GM18498 (cell line): ENCODE measurements around the gene ARID3C.

Experiments used
- ATAC-seq: cut with Tn5 transposase; IDR thresholded peaks from one replicate; pipeline ENCODE4 v1.9.1; 2021; ENCODE audit warnings: mild to moderate bottlenecking, moderate library complexity; ENCODE audit not compliant: unreplicated experiment

Gene ARID3C

GRCh38 chr9:34628656-34629490, at the start of gene ARID3C:
Gene ARID3C, minus strand, starts transcription at chr9:34629066. Its CDS starts 1,052 bp downstream, at chr9:34628014.
- ATAC-seq = peak; percentile 55

- no peak for ATAC-seq
Observed at GRCh38 chr9:34675869-34676268, 47.0 kb upstream of the ARID3C start.

- no peak for ATAC-seq
Observed at GRCh38 chr9:34675048-34675714, 46.3 kb upstream of the ARID3C start.

- ATAC-seq = no peak
Observed at GRCh38 chr9:34674440-34674839, 45.6 kb upstream of the ARID3C start.

- ATAC-seq = no peak
Observed at GRCh38 chr9:34671307-34671706, 42.4 kb upstream of the ARID3C start.

GRCh38 chr9:34669809-34670562, 41.1 kb upstream of the ARID3C start:
- no peak for ATAC-seq

- ATAC-seq = peak; percentile 74
Observed at GRCh38 chr9:34665381-34666250, 36.8 kb upstream of the ARID3C start.

- peak; percentile 25 for ATAC-seq
Observed at GRCh38 chr9:34665067-34665380, 36.2 kb upstream of the ARID3C start.

GRCh38 chr9:34664281-34665066, 35.6 kb upstream of the ARID3C start:
- ATAC-seq = peak; percentile 59

GRCh38 chr9:34663303-34663605, 34.4 kb upstream of the ARID3C start:
- no peak for ATAC-seq

- no peak for ATAC-seq
Observed at GRCh38 chr9:34662526-34663302, 33.8 kb upstream of the ARID3C start, which contains the start of gene CCL27. Gene CCL27, minus strand, starts transcription at chr9:34662657. Its CDS starts 24 bp downstream, at chr9:34662633.

GRCh38 chr9:34659592-34660253, 30.9 kb upstream of the ARID3C start:
- ATAC-seq = no peak

- ATAC-seq = no peak
Observed at GRCh38 chr9:34658461-34658860, 29.6 kb upstream of the ARID3C start.

- no peak for ATAC-seq
Observed at GRCh38 chr9:34656992-34657391, 28.1 kb upstream of the ARID3C start.

- ATAC-seq = no peak
Observed at GRCh38 chr9:34655394-34655793, 26.5 kb upstream of the ARID3C start.

- ATAC-seq = no peak
Observed at GRCh38 chr9:34654323-34655051, 25.6 kb upstream of the ARID3C start.

GRCh38 chr9:34653151-34654072, 24.5 kb upstream of the ARID3C start:
- ATAC-seq = no peak
